Peyer's patch (tissue), 4 donors: Measurements from ENCODE around the gene HAGHL. TPM values are rescaled to one million over a fixed set of nuclear protein-coding genes. Genes with fewer than 3 reads are reported as not detected.

ENCODE experiments used
- DNase-seq, 3 donors: peaks; one replicate each; pipeline ENCODE4 v3.0.0-alpha.2; 2017 to 2019
- H3K27ac ChIP-seq, 4 donors: fragments of 200-600 bp; sonication (generic); one replicate each; pipeline ENCODE4 v1.5.1; 2016 to 2019
- H3K27me3 ChIP-seq, 2 donors: fragments of 200-600 bp; sonication (generic); one replicate each; pipeline ENCODE4 v1.5.1; 2019
- H3K36me3 ChIP-seq, 3 donors: fragments of 200-600 bp; sonication (generic); one replicate each; pipeline ENCODE4 v1.5.1; 2016 to 2019
- H3K4me1 ChIP-seq, 4 donors: fragments of 200-600 bp; sonication (generic); one replicate each; pipeline ENCODE4 v1.5.1; 2016 to 2019
- H3K4me3 ChIP-seq, 4 donors: fragments of 200-600 bp; sonication (generic); 1 replicate in 3 of 4; 2 replicates in 1 of 4; pipeline ENCODE4 v1.5.1; 2016 to 2019; ENCODE audit warnings: mild to moderate bottlenecking in 1 of 4
- H3K9me3 ChIP-seq, 4 donors: fragments of 200-600 bp; sonication (generic); one replicate each; pipeline ENCODE4 v1.5.1; 2016 to 2019; ENCODE audit warnings: mild to moderate bottlenecking in 1 of 4
- CTCF ChIP-seq, 6 experiments: fragments of 450-650 bp in 4 of 6; fragments of 200-600 bp in 2 of 6; sonication (generic) in 1 of 6; IDR thresholded peaks; one replicate each; pipeline ENCODE4 v1.5.1; 2017 to 2019; ENCODE audit warnings: antibody characterized with exemption in 6 of 6, mild to moderate bottlenecking in 3 of 6, moderate library complexity in 1 of 6
- POLR2A ChIP-seq, 2 donors: fragments of 450-650 bp; IDR thresholded peaks; one replicate each; pipeline ENCODE4 v1.5.1; 2017; ENCODE audit warnings: antibody characterized with exemption in 2 of 2, mild to moderate bottlenecking in 2 of 2, moderate library complexity in 2 of 2
- total RNA-seq, 4 donors: library from RNA; depleted of rRNA; stranded (reverse); fragments of >200 nt; gene quantifications; one replicate each; pipeline ENCODE4 v1.1.0, GENCODE V29; 2016

The HAGHL gene
- total RNA-seq, 4 donors from 2014 or later: 0.53 to 42.9 (median 3.4) TPM

GRCh38 chr16:708959-709358, 17.9 kb upstream of the HAGHL start:
- Histone ChIP-seq H3K27ac (no peak overlapping the region), H3K4me3 (no peak overlapping the region), H3K36me3 (no peaks in the 10 kb centered on the region), H3K27me3 (peaks cover 0 to 39% of the 10 kb centered on the region in 2 donors), H3K4me1 (peaks cover 0 to 15% (median 3%) of the 10 kb centered on the region in 4 donors), H3K9me3 (no peaks in the 10 kb centered on the region)
- TF ChIP-seq CTCF (IDR thresholded peaks at IDR 0.05) (no peak), POLR2A (IDR thresholded peaks at IDR 0.05) (no peak)
- DNase-seq: no peak

GRCh38 chr16:709566-710499, 17.1 kb upstream of the HAGHL start:
- Histone ChIP-seq H3K27ac (no peak overlapping the region), H3K27me3 (peaks cover 0 to 34% of the 10 kb centered on the region in 2 donors), H3K9me3 (no peaks in the 10 kb centered on the region), H3K4me3 (no peak overlapping the region), H3K4me1 (peaks cover 0 to 19% (median 7%) of the 10 kb centered on the region in 4 donors), H3K36me3 (no peaks in the 10 kb centered on the region)
- DNase-seq: no peak
- TF ChIP-seq CTCF (IDR thresholded peaks at IDR 0.05) (no peak), POLR2A (IDR thresholded peaks at IDR 0.05) (no peak)

GRCh38 chr16:710500-711075, 16.3 kb upstream of the HAGHL start:
- Histone ChIP-seq H3K4me3 (no peak overlapping the region), H3K27me3 (peaks cover 0 to 27% of the 10 kb centered on the region in 2 donors), H3K36me3 (no peaks in the 10 kb centered on the region), H3K4me1 (peaks cover 0 to 18% (median 6%) of the 10 kb centered on the region in 4 donors), H3K27ac (no peak overlapping the region), H3K9me3 (no peaks in the 10 kb centered on the region)
- no peak for DNase-seq
- TF ChIP-seq CTCF (IDR thresholded peaks at IDR 0.05): no peak
- TF ChIP-seq POLR2A (IDR thresholded peaks at IDR 0.05): no peak

- H3K36me3 ChIP-seq: no peaks in the 10 kb centered on the region
- H3K9me3 ChIP-seq: no peaks in the 10 kb centered on the region
- H3K27me3 ChIP-seq: peaks cover 0 to 25% of the 10 kb centered on the region in 2 donors
- no peak overlapping the region for H3K27ac ChIP-seq
- H3K4me3 ChIP-seq: no peak overlapping the region
- H3K4me1 ChIP-seq: peaks cover 2 to 20% (median 11%) of the 10 kb centered on the region in 4 donors
- DNase-seq: no peak
- no peak for TF ChIP-seq POLR2A (IDR thresholded peaks at IDR 0.05)
- no peak for TF ChIP-seq CTCF (IDR thresholded peaks at IDR 0.05)
Measured at GRCh38 chr16:711084-711483, 15.8 kb upstream of the HAGHL start.

- Histone ChIP-seq H3K27me3 (peaks cover 0 to 18% of the 10 kb centered on the region in 2 donors), H3K4me1 (peaks cover 4 to 24% (median 13%) of the 10 kb centered on the region in 4 donors), H3K9me3 (no peaks in the 10 kb centered on the region), H3K36me3 (no peaks in the 10 kb centered on the region), H3K27ac (no peak overlapping the region), H3K4me3 (no peak overlapping the region)
- peak; percentile 68 to 89 (median 87) for DNase-seq
- TF ChIP-seq POLR2A (IDR thresholded peaks at IDR 0.05): no peak
- peak; percentile 85 to 97 (median 92) for TF ChIP-seq CTCF (IDR thresholded peaks at IDR 0.05)
Measured at GRCh38 chr16:711548-712320, 15.2 kb upstream of the HAGHL start.
